GM12801 (cell line): ENCODE results near the gene ZNF688.

Source experiments
- CTCF ChIP-seq: IDR thresholded peaks from one replicate; pipeline ENCODE4 v1.5.1; 2011; ENCODE audit warnings: control low read depth; ENCODE audit not compliant: insufficient read length; ENCODE audit errors: extremely low read depth

Gene ZNF688

GRCh38 chr16:30571445-30572322, at the start of gene ZNF688:
Gene ZNF688, minus strand, starts transcription at chr16:30571714. Its CDS starts 85 bp downstream, at chr16:30571629.
- no peak for TF ChIP-seq CTCF

- no peak for TF ChIP-seq CTCF
Observed at GRCh38 chr16:30620169-30620568, 48.7 kb upstream of the ZNF688 start.

GRCh38 chr16:30619638-30620037, 48.1 kb upstream of the ZNF688 start:
- no peak for TF ChIP-seq CTCF

GRCh38 chr16:30619202-30619601, 47.7 kb upstream of the ZNF688 start:
- TF ChIP-seq CTCF, result no peak

GRCh38 chr16:30615358-30616091, 44.0 kb upstream of the ZNF688 start:
- TF ChIP-seq CTCF, result no peak

GRCh38 chr16:30609926-30610839, 38.7 kb upstream of the ZNF688 start, which contains the start of gene ZNF689:
Gene ZNF689, minus strand, starts transcription at chr16:30610389. Its CDS starts 348 bp downstream, at chr16:30610041.
- no peak for TF ChIP-seq CTCF
